Ovary (tissue), 3 donors: ENCODE measurements around the gene CLCN1.

ENCODE experiments used
- EP300 ChIP-seq: sonication (generic); formaldehyde crosslinking; IDR thresholded peaks from one replicate; pipeline ENCODE4 v1.6.1; 2017; ENCODE audit warnings: antibody characterized with exemption
- POLR2A ChIP-seq: fragments of 450-650 bp; IDR thresholded peaks from one replicate; pipeline ENCODE4 v1.6.1; 2017; ENCODE audit warnings: antibody characterized with exemption, mild to moderate bottlenecking, moderate library complexity
- TF ChIP-seq, protein P1 (sequence below), 3 donors: fragments of 450-650 bp in 2 of 3; fragments of 200-600 bp in 1 of 3; IDR thresholded peaks; one replicate each; pipeline versions ENCODE4 v1.5.1 to v1.8.0; 2016 to 2022; ENCODE audit warnings: antibody characterized with exemption in 3 of 3, mild to moderate bottlenecking in 1 of 3
- donor health status: DM: no; HTN: no; CAD: no.

DNA sequence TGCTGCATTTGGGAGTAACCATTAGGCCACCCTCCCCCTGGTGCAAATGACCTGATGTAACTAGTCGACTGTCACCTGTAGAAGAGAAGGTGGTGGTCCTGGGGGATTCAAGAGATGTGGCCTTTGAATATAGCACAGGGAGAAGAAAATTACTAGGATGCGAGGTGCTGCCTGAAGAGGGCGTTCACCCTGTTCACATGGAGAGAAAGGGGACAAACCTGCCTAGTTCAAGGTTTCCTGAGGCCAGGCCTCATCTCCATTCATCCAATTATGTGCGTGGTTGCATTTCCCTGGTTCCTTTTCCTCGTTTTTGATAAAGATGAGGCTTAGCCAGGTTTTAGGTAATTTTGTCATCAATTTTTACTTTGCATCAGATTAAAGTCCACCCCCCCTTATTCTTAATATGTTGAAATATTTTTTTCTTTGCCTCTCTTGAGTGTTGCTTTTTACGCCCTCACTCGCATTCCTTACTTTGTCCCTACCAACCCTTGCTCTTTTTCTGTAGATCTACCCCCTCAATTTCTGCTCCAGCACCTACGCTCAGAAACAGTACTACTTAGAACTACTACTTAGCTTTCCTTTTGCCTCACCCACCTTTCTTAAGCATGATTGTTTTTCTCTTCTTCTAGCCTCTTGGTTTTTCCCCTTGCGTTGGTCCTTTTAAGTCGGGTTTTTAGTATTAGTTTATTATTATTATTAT, 13.7 kb downstream of the CLCN1 start:
- TF ChIP-seq, protein P1, sequence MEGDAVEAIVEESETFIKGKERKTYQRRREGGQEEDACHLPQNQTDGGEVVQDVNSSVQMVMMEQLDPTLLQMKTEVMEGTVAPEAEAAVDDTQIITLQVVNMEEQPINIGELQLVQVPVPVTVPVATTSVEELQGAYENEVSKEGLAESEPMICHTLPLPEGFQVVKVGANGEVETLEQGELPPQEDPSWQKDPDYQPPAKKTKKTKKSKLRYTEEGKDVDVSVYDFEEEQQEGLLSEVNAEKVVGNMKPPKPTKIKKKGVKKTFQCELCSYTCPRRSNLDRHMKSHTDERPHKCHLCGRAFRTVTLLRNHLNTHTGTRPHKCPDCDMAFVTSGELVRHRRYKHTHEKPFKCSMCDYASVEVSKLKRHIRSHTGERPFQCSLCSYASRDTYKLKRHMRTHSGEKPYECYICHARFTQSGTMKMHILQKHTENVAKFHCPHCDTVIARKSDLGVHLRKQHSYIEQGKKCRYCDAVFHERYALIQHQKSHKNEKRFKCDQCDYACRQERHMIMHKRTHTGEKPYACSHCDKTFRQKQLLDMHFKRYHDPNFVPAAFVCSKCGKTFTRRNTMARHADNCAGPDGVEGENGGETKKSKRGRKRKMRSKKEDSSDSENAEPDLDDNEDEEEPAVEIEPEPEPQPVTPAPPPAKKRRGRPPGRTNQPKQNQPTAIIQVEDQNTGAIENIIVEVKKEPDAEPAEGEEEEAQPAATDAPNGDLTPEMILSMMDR (IDR thresholded peaks at IDR 0.05), result no peak
- TF ChIP-seq POLR2A (no peak), EP300 (no peak)
